GM18499 (cell line): ENCODE measurements around the gene KCNQ5.
A peak's percentile ranks its signal among the peaks of the same experiment; 100 is the strongest.

Experiments
- ATAC-seq: cut with Tn5 transposase; IDR thresholded peaks from one replicate; pipeline ENCODE4 v1.9.1; 2021; ENCODE audit warnings: moderate number of reproducible peaks; ENCODE audit not compliant: insufficient read depth, unreplicated experiment

KCNQ5 gene

DNA sequence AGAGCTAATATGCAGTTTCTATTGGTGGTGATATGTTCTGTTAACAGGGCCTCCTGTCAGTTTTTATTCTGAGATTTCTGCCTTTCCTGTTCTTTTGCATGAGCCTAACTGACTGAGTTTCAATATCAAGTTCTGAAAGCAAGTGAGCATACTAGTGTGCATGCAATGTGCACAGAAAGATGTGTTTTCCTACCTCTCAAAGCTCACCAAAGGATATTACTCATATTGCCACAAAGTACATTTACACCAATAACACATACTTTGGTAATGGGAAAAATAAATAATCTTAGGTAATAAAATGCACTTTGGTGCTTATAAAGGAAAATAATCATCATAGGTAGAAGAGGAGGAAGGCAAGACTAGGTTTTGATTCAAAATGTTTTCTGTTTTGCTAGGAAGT lies 408.4 kb downstream of the KCNQ5 start:
- peak; percentile 67 for ATAC-seq

DNA sequence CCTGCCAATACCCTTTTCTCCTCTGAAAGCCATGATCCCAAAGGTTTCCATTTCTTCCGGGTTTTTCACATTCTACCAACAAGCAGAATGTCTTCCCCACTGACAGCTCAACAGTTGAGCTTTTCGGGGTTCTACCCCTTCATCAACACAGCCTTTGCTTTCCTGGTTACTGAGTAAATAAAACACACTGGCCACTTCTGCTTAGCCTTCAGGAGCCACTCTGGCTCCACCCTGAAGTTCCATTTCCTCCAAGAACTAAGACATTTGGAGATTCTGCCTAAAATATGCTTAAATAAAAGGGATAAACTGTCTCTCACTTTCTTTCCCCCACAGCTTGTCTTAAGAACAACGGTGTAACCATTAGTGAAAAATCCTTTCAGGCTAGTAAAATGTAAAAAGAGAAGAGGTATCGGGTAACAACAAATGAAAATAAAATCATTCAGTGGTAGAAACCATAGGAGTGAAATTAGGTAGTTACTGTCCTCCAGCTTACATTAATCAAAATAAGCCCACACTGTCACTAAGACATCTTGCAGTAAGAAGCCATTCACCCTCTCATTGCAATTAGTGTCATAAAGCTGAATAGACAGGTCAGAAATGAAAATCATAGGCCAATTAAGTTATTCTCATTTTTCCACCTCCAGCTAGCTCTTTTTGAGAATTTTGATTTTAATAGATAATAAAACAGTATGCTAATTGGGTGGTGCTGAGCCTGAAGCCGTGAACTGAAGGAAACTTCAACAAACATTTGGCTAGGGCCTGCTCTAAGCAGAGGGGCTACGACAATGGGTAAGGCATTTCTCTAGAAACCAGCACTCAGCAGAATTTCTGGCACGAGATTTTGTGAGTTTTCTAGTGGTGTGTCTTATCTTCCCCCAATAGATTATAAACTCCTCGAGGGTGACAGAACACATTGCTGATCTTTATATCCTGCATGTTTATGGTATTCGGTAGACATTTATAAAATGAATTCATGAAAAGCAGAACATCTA lies 409.2 kb downstream of the KCNQ5 start:
- ATAC-seq: no peak

DNA sequence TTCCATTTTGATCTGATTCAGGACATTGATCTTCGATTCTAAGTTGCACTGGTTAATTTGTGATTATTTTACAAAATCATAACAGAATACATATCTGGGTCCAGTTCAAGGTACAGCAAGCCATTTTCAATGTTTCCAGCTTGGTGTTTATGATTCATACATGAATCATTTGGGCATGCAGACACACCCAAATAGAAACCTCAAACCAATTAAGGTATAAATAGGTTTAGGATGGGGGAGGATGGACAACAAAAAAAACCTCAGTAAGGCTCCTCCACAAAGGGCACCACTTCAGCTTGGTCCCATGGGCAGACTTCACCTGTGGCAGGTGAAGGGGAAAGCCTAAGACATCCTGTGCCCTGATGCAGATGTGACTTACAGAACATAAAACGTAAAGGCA lies 410.7 kb downstream of the KCNQ5 start:
- ATAC-seq: no peak

DNA sequence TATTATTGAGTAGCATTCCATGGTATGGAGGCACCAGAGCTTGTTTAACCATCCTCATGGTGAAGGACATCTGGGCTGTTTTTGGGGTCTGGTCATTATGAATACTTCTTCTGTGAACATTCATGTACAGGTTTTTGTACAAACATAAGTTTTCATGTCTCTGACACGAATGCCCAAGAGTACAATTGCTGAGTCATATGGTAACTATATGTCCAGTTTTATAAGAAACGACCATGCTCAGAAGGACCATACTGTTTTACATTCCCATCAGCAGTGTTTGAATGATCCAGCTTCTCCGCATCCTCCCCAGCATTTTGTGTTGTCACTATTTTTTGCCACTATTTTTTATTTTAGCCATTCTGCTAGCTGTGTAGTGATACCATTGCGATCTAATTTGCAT lies 414.8 kb downstream of the KCNQ5 start:
- no peak for ATAC-seq

DNA sequence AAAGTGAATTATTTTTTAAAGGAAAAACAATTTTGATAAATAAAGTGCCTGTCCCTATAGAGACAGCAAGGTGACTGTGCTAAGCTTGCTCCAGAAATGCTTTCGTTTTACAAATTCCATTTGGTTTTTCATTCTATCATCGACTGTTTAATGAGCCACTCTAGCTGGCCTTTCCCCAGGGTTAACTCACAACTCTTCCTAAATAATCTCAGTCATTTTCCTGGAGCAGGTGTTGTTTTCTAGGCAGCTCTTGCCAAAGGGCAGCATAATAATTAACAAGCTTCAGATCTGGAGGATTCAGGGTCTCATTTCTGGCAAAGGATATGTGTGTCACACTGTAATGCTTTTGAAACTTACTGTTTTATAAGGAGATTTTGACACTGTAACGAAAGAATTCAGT lies 419.2 kb downstream of the KCNQ5 start:
- ATAC-seq: no peak

DNA sequence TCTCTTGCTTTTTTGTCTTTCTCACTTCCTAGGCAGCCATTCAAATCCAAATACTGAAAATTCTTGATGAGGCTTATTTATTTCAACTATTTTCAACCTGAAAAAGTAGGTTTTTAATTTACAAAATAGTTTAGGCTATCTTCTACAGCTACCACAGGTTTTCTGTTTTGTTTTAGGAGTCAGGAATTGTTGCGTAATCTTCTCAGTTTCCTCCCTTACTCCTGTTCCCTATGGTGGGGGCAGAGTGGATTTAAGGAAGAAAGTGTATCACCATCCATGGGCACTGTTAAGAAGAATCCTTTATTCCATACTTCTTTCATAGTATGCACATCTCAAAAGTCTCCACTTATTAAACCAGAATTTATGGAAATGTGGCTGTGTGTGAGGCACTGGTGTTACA lies 421.0 kb downstream of the KCNQ5 start:
- ATAC-seq: no peak

DNA sequence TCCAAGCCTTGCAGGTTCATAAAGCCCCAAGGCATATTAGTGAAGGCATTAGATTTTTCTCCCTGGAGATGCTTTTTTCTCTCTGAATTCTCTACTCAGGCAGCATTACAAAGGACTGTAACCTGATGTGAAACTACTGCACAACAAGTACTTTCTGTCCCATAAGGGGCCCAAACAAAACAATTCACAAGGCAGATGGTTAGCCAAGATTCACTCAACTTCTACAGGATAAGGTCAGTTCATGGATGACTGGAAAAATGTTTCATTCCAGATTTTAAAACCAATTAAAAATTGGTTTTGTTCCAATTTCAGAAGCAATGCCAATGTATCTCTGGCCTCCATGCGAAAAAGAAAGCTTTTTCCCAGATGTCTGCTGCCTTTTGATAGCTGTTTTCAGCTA lies 421.6 kb downstream of the KCNQ5 start:
- no peak for ATAC-seq

DNA sequence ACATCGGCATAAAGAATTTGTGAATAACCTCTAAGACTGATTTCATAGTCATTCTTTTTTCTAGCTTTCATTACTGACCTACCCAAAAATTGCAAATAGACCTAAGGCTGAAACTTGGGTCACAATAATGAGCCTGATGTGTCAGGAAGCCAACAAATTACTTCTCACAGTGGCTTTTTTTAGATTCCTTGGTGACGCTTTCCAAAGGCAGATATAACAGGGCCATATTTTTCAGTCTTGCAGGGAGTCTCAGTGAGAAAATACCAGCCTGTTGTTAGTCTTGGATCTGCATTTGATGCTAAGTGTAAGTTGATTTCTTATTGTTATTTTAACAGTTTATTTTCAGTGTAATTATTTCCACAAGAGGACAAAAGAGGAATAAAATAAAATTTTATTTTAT lies 423.7 kb downstream of the KCNQ5 start:
- no peak for ATAC-seq

DNA sequence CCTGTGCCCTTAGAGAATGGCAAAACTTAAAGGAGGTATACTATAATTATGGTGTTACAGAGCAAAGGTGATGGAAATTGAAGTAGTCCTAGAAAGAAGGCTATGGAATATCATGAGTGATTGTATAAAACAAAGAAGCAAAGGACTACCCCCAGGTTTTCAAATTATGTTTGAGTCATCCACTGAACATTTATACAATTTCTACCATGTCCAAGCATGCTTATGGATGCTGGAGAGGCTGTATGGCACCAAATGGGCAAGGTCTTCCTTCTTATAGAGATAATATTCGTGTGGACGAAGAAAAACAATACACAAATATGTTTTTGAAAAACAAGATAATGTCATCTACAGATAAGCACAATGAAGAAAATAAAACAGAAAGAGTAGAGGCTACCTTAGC lies 425.9 kb downstream of the KCNQ5 start:
- ATAC-seq: no peak

DNA sequence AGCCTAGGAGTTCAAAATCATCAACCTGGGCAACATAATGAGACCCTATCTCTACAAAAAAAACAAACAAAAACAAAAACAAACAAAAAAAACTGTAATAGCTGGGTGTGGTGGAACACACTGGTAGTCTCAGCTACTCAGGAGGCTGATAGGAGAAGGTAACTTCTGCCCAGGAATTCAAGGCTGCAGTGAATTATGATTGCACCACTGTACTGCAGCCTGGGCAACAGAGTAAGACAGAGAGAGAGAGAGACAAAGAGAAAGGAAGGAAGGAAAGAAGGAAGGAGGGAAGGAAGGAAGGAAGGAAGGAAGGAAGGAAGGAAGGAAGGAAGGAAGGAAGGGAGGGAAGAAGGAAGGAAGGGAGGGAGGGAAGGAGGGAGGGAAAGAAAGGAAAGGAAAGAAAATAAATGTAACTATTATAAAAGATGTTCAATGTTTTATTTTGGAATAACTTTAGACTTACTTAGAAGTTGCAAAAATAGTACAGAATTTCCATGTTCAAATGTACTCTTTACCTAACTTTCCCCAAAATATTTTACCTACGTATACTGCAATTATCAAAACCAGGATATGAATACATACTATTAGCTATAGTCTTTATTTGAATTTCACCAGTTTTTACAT lies 428.2 kb downstream of the KCNQ5 start:
- no peak for ATAC-seq

DNA sequence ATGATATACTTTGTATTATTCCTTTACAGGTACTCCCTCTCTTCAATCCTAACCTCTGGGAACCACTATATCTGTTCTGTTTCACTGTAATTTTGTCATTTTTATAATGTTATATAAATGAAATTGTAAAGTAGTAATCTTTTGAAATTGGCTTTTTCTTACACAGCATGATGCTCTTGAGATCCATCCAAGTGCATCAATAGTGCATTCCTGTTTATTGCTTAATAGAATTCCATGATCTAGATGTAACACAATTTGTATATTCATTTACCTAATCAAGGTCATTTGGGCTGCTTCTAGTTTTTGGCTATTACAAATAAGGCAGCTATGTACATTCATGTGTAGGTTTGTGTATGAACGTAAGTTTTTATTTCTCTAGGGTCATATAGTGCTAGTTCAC lies 428.8 kb downstream of the KCNQ5 start:
- no peak for ATAC-seq

DNA sequence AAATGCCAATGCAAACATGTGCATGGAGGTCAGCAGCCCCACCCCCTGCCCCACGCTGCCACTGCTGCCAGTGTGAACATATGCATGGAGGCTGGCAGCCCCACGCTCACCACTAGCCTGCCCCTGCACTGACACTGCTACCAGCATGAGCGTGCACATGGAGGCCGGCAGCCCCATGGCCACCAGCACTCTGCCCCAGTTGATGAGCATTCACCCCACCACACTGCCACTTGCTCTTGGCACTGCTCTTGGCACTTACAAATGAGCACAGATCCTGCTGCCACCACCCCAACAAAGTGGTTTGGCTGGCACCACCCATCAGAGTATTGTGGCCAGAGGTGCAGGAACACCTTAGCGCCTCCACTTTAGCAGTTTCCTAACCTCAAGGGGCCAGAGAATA lies 429.3 kb downstream of the KCNQ5 start:
- ATAC-seq: no peak

DNA sequence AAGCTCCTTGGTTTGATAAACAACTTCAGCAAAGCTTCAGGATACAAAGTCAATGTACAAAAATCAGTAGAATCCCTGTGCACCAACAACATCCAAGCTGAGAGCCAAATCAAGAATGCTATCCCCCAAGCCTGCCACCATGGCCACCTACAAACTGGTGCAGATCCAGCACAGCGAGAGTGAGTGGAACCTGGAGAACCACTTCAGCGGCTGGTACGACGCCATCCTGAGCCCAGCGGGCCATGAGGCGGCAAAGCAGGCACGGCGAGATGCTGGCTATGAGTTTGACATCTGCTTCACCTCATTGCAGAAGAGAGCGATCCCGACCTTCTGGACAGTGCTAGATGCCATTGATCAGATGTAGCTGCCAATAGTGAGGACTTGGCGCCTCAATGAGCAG lies 433.1 kb downstream of the KCNQ5 start:
- no peak for ATAC-seq

DNA sequence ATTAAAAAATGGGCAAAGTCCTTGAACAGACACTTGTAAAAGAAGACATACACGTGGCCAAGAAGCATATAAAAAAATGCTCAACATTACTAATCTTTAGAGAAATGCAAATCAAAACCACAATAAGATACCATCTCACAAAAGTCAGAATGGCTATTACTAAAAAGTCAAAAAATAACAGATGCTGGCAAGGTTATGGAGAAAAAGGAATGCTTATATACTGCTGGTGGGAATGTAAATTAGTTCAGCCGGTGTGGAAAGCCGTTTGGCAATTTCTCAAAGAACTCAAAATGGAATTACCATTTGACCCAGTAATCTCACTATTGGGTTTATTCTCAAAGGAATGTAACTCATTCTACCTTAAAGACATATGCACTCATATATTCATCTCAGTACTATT lies 436.9 kb downstream of the KCNQ5 start:
- ATAC-seq: no peak

DNA sequence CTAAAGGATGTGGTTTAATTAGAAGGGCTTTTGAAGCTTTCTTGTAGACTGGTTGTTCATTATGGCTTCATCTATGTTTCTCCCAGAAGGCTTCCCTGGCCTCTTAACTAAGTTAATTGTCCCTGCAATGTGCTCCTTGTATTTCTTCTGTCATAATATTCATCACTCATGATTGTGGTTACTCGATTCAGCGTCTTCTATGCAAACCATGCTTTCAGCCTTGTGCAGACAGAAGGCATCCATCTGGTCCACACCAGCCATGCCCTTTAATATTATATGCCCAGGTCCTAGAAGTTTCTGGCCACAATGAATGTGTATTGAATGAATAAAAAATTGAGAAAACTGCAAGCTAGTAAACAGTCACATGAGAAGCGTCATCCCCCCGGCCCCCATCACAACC lies 440.3 kb downstream of the KCNQ5 start:
- ATAC-seq: no peak

DNA sequence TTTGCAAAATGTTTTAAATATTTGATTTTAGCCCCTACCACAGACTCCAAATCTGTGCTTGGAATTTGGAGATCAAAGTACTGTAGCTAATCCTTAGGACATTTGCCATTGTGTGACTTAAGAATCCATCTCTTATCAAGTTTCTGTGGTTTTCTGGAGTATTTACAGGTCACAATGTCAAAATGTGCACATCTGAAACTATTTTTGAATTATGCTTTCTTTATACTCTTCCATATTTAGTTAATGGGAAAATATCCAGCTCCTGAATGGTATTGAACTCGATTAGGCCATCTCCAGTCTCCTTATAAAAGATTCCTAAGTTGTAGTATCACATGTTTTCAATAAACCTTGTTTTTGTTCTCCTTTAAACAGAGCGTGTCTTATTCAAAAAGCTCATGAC lies 441.0 kb downstream of the KCNQ5 start:
- ATAC-seq: no peak

DNA sequence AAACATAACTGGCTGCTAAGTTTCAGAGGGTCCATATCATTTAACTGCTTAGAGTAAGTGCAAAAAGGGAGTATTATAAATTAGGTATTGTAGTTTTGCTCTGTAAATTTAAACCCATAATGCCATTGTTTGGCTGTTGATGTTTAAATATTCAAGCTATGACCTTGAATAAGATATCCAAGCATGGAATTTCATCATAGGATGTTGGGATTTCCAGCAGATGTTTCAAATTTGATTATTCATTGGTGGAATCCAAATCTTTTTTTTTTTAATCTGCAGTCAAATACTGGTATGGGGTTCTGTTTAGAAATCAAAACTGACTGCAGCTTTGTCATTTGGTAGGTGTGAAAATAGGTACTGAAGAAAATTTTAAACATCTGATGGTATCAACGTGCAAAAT lies 442.4 kb downstream of the KCNQ5 start:
- ATAC-seq: no peak

DNA sequence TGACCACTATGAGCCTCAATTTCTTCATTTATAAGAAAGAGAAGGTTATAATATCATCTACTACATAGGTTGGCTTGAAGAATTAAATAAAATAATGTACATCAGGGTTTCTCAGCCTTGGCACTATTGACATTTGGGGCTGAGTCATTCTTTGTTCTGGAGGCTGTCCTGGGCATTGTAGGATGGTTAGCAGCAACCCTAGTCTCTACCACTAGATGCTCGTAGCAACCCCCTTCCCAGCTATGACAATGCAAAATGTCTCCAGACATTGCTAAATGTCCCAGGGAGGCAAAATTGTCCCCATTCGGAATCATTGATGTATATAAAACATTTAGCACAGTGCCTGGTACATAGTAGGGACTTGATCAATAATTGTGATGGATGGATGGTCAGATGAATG lies 451.4 kb downstream of the KCNQ5 start:
- ATAC-seq: no peak

DNA sequence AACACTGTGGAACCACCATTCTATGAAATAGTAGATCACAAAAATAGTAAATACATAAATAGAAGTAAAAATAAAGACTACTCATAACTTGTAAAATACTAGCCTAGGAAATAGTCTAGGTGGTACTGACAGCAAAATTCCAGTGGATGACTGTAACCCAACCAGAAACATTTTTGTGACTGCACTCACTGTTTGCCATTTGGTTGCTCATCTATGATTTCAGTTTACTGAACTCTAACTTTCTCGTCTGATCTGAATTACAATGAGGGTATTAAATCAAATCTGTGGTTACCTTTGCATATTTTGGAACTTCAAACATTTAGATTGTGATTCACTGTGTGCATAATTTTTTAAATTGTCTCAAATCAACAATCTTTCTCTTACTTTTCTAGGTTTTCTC lies 452.3 kb downstream of the KCNQ5 start:
- no peak for ATAC-seq

DNA sequence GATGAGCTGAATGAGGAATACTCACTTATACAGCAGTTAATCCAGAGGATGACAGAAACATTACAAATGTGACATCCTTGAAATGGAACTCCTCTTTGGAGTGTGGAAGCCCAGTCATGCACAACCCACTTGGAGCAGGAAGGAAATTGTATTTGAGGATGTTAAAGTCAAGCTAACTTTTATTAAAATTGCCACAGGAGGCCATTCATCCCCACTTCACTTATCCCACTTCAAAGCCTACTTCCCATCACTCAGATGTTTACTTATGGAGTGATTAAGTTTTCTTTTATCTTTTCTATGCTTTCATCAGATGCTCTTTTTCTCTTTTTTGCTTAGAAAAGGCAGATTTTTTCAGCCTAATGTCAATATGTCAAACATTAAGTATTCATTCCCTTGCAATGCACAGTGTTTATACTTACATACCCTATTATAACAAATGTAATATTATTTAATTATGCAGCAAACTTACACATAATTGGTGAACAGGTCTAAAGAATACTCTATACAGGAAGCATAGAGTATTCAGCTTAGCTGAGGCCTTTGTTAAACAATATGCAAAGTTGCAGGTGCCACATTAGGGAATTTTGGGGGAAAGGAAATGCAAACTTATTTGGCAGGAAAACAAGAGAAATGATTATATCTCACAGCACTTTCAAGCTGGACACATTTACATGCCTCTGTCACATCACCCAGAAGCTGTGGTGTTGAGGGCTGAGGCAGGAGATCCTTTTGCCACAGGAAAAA lies 454.5 kb downstream of the KCNQ5 start:
- no peak for ATAC-seq

DNA sequence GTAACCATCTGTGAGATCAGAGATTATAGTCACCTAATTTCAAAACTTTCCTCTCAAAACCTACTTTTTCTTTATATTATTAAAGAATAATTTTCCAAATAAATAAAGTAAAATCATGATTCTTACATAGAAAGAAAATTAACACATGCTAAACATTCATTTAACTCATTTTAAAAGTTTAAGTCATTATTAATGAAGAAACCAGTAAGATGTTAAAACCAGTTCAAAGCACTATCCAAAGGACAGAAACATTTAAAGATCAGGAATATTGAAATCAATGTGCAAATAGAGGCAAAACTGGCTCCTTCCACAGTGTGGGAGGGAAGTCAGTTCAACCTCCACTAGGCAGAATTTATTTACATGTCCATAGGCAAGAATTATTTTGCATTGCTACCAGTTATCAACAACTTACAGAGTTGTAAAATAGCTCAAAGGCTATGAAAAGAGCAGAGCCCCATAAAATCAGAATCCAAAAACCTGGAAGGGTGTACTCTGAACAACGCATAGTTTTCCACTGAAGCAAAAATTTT lies 456.5 kb downstream of the KCNQ5 start:
- no peak for ATAC-seq
